K562 (cell line): Measurements from ENCODE around the gene PRMT5. TPM values are rescaled to one million over a fixed set of nuclear protein-coding genes. Genes with fewer than 3 reads are reported as not detected.

Experiments used
- AFF4 ChIP-seq: sonication (generic); formaldehyde crosslinking; IDR thresholded peaks from 2 replicates; pipeline ENCODE4 v1.8.0; 2023; ENCODE audit warnings: mild to moderate bottlenecking, missing genetic modification reagents
- ARID1B ChIP-seq: fragments of 450-650 bp; IDR thresholded peaks from 2 replicates; pipeline ENCODE4 v1.6.1; 2016; ENCODE audit warnings: antibody characterized with exemption, mild to moderate bottlenecking, inconsistent platforms
- ARID2 ChIP-seq: fragments of 450-650 bp; IDR thresholded peaks from 2 replicates; pipeline ENCODE4 v1.6.1; 2017; ENCODE audit warnings: antibody characterized with exemption, mild to moderate bottlenecking
- BHLHE40 ChIP-seq: IDR thresholded peaks from 2 replicates; pipeline ENCODE4 v1.6.1; 2011; ENCODE audit warnings: low read length, improper control_type of control experiment
- CEBPG ChIP-seq, 3 experiments: fragments of 200-800 bp in 1 of 3; sonication (Bioruptor generic) in 1 of 3; sonication (generic) in 1 of 3; formaldehyde crosslinking in 1 of 3; IDR thresholded peaks in 2 of 3; conservative IDR thresholded peaks in 1 of 3; 2 replicates each; pipeline versions ENCODE4 v1.6.1 to v1.8.0; 2016 to 2022; ENCODE audit warnings: missing compliant biosample characterization in 2 of 3, missing genetic modification characterization in 2 of 3, mild to moderate bottlenecking in 1 of 3, missing genetic modification reagents in 1 of 3
- DACH1 ChIP-seq: fragments of 450-650 bp; IDR thresholded peaks from 2 replicates; pipeline ENCODE4 v1.6.1; 2018; ENCODE audit not compliant: partially characterized antibody
- FOS ChIP-seq: IDR thresholded peaks from 3 replicates; pipeline ENCODE4 v1.6.1; 2011; ENCODE audit not compliant: insufficient read length; ENCODE audit errors: extremely low read depth
- GATAD2B ChIP-seq: fragments of 450-650 bp; IDR thresholded peaks from 2 replicates; pipeline ENCODE4 v1.6.1; 2017; ENCODE audit warnings: mild to moderate bottlenecking, borderline replicate concordance
- HES1 ChIP-seq: fragments of 450-650 bp; IDR thresholded peaks from 2 replicates; pipeline ENCODE4 v1.6.1; 2016; ENCODE audit warnings: low read depth, mild to moderate bottlenecking, moderate library complexity
- MNT ChIP-seq, 2 experiments: fragments of 450-650 bp; conservative IDR thresholded peaks; 2 replicates each; pipeline ENCODE4 v1.6.1; 2017; ENCODE audit warnings: mild to moderate bottlenecking in 2 of 2, moderate library complexity in 2 of 2
- MYC ChIP-seq, 2 experiments: fragments of 250-450 bp in 1 of 2; sonication (Bioruptor Pico) in 1 of 2; IDR thresholded peaks; 2 replicates each; pipeline versions ENCODE4 v1.5.1 to v1.6.1; 2012 to 2021; ENCODE audit warnings: low read depth in 2 of 2, borderline replicate concordance in 1 of 2, improper control_type of control experiment in 1 of 2, low read length in 1 of 2, mild to moderate bottlenecking in 1 of 2, moderate library complexity in 1 of 2
- NRF1 ChIP-seq, 2 experiments: fragments of 450-650 bp; IDR thresholded peaks in 1 of 2; conservative IDR thresholded peaks in 1 of 2; 2 replicates each; pipeline ENCODE4 v1.6.1; 2014; ENCODE audit warnings: mild to moderate bottlenecking in 2 of 2
- POLR2AphosphoS2 ChIP-seq: IDR thresholded peaks from 2 replicates; pipeline ENCODE4 v1.6.1; 2012; ENCODE audit warnings: low read length, improper control_type of control experiment
- TCF3 ChIP-seq: sonication (generic); formaldehyde crosslinking; IDR thresholded peaks from 2 replicates; pipeline ENCODE4 v1.4.0; 2020; ENCODE audit warnings: mild to moderate bottlenecking, missing genetic modification reagents
- VEZF1 ChIP-seq: fragments of 200-800 bp; sonication (Bioruptor generic); IDR thresholded peaks from 2 replicates; pipeline ENCODE4 v1.6.1; 2017; ENCODE audit warnings: missing genetic modification characterization, missing compliant biosample characterization
- YY1 ChIP-seq, 3 experiments: IDR thresholded peaks; 2 replicates each; pipeline ENCODE4 v1.6.1; 2011; ENCODE audit warnings: low read length in 2 of 3, mild to moderate bottlenecking in 2 of 3, moderate library complexity in 2 of 3, borderline replicate concordance in 1 of 3, control low read depth in 1 of 3, low read depth in 1 of 3; ENCODE audit not compliant: insufficient read depth in 3 of 3, insufficient replicate concordance in 2 of 3, control insufficient read depth in 1 of 3, insufficient read length in 1 of 3; ENCODE audit errors: extremely low read depth in 1 of 3
- ZNF143 ChIP-seq: sonication (generic); formaldehyde crosslinking; IDR thresholded peaks from 2 replicates; pipeline ENCODE4 v1.9.0; 2022; ENCODE audit warnings: mild to moderate bottlenecking, missing genetic modification reagents
- ZNF766 ChIP-seq: fragments of 200-800 bp; sonication (Bioruptor generic); conservative IDR thresholded peaks from 2 replicates; pipeline ENCODE4 v1.6.1; 2016; ENCODE audit warnings: missing genetic modification characterization, missing compliant biosample characterization
- polyA plus RNA-seq, 8 experiments: library from polyadenylated mRNA; depleted of rRNA in 4 of 8; stranded (reverse) in 5 of 8; unstranded in 3 of 8; fragments of >200 nt; fragmentation: Nextera tagmentation in 2 of 8; fragmentation: Illumina TruSeq in 1 of 8; extraction: Ambion mirVana in 2 of 8; extraction: Trizol in 1 of 8; gene quantifications; 2 replicates each; pipeline versions ENCODE4 v1.2.1 to v1.2.3, GENCODE V29; 2011 to 2014; ENCODE audit warnings: inconsistent platforms in 1 of 8, missing spikeins in 1 of 8
- total RNA-seq, 7 experiments: library from RNA; depleted of rRNA in 6 of 7; stranded (reverse); fragments of >200 nt in 6 of 7; fragmentation: Illumina TruSeq in 2 of 7; extraction: Trizol in 2 of 7; gene quantifications; 2 replicates each; pipeline versions ENCODE4 v1.2.1 to v1.2.3, GENCODE V29; 2011 to 2021; ENCODE audit warnings: low replicate concordance in 1 of 7

PRMT5 gene
- total and polyA plus RNA-seq, 9 of the 15 experiments (the other 6 are each of a cell fraction or from before 2014, with no cell fraction given): 114 to 552 (median 222) TPM

- TF ChIP-seq VEZF1 (CRISPR knock-in tag): peak; percentile 22; the same call in 1 of the 2 replicates
- TF ChIP-seq ZNF143 (CRISPR knock-in tag): no peak
- peak; percentile 87 for TF ChIP-seq BHLHE40
- TF ChIP-seq HES1: no peak
- TF ChIP-seq TCF3 (CRISPR knock-in tag): peak; percentile 94
- no peak for TF ChIP-seq POLR2AphosphoS2
- TF ChIP-seq GATAD2B: peak; percentile 81
- TF ChIP-seq ARID1B: peak; percentile 94
- TF ChIP-seq NRF1 (conservative IDR thresholded peaks at IDR 0.05 in 1 of 2, IDR thresholded peaks at IDR 0.05 in 1 of 2): peak; percentile 70 to 75
- TF ChIP-seq AFF4 (CRISPR knock-in tag): no peak
- no peak for TF ChIP-seq CEBPG (CRISPR knock-in tag; IDR thresholded peaks at IDR 0.05)
- TF ChIP-seq CEBPG (tag; conservative IDR thresholded peaks at IDR 0.05 in 1 of 2, IDR thresholded peaks at IDR 0.05 in 1 of 2): no peak
- no peak for TF ChIP-seq YY1 (IDR thresholded peaks at IDR 0.05; ENCODE audit: borderline replicate concordance in 1 of 3, control insufficient read depth in 1 of 3, extremely low read depth in 1 of 3, insufficient read depth in 3 of 3, insufficient read length in 1 of 3, insufficient replicate concordance in 2 of 3, low read depth in 1 of 3, low read length in 2 of 3)
- TF ChIP-seq MNT (conservative IDR thresholded peaks at IDR 0.05): peak; percentile 39 to 59; a peak in 1 of 4 replicates
- TF ChIP-seq MYC (IDR thresholded peaks at IDR 0.05; ENCODE audit: low read depth, low read length): peak; percentile 40; the same call in 1 of the 2 replicates
- TF ChIP-seq MYC (CRISPR knock-in tag; IDR thresholded peaks at IDR 0.05; ENCODE audit: borderline replicate concordance, low read depth): no peak
- TF ChIP-seq FOS: no peak
- no peak for TF ChIP-seq ARID2
- TF ChIP-seq ZNF766 (CRISPR knock-in tag): no peak
- no peak for TF ChIP-seq DACH1
Observed at GRCh38 chr14:22897357-22897756, 31.8 kb downstream of the PRMT5 start (continued).
